HCT116 (cell line): ENCODE measurements around the gene ADAM19.

Experiments
- ATF3 ChIP-seq: IDR thresholded peaks from 2 replicates; pipeline ENCODE4 v1.6.1; 2012
- CTCF ChIP-seq, 3 experiments: fragments of 200-600 bp in 1 of 3; sonication (generic) in 1 of 3; IDR thresholded peaks in 2 of 3; conservative IDR thresholded peaks in 1 of 3; 2 replicates each; pipeline ENCODE4 v1.5.1; 2012 to 2017; ENCODE audit warnings: low read depth in 2 of 3, low read length in 2 of 3, antibody characterized with exemption in 1 of 3, borderline replicate concordance in 1 of 3, control low read depth in 1 of 3, mild to moderate bottlenecking in 1 of 3, mixed read lengths in 1 of 3, mixed run types in 1 of 3, moderate library complexity in 1 of 3; ENCODE audit not compliant: insufficient read depth in 1 of 3
- EZH2 ChIP-seq: fragments of 200-600 bp; sonication (generic); IDR thresholded peaks from 2 replicates; pipeline ENCODE4 v1.6.1; 2017; ENCODE audit warnings: antibody characterized with exemption, mixed run types
- EZH2phosphoT487 ChIP-seq: fragments of 200-600 bp; IDR thresholded peaks from 2 replicates; pipeline ENCODE4 v1.6.1; 2018; ENCODE audit warnings: antibody characterized with exemption, borderline replicate concordance
- POLR2A ChIP-seq: IDR thresholded peaks from 2 replicates; pipeline ENCODE4 v1.7.0; 2011; ENCODE audit warnings: borderline replicate concordance; ENCODE audit not compliant: insufficient read depth, insufficient read length; ENCODE audit errors: extremely low read depth
- POLR2AphosphoS5 ChIP-seq: IDR thresholded peaks from 2 replicates; pipeline ENCODE4 v1.6.1; 2011; ENCODE audit warnings: mild to moderate bottlenecking, low read depth, low read length, moderate library complexity
- REST ChIP-seq: IDR thresholded peaks from 2 replicates; pipeline ENCODE4 v1.6.1; 2012; ENCODE audit warnings: low read depth
- SP1 ChIP-seq: IDR thresholded peaks from 2 replicates; pipeline ENCODE4 v1.6.1; 2012; ENCODE audit warnings: low read depth
- TCF7L2 ChIP-seq: IDR thresholded peaks from 2 replicates; pipeline ENCODE4 v1.7.0; 2011; ENCODE audit warnings: borderline replicate concordance, inconsistent platforms; ENCODE audit not compliant: insufficient read depth, insufficient read length; ENCODE audit errors: extremely low read depth
- ZBTB33 ChIP-seq: IDR thresholded peaks from 2 replicates; pipeline ENCODE4 v1.6.1; 2011; ENCODE audit warnings: mild to moderate bottlenecking, low read length, moderate library complexity; ENCODE audit not compliant: insufficient replicate concordance; ENCODE audit errors: extremely low read depth

GRCh38 chr5:157491471-157491995 is 84.0 kb downstream of the ADAM19 start:
- TF ChIP-seq SP1: no peak
- no peak for TF ChIP-seq CTCF (IDR thresholded peaks at IDR 0.05 in 2 of 3, conservative IDR thresholded peaks at IDR 0.05 in 1 of 3; ENCODE audit: borderline replicate concordance in 1 of 3, insufficient read depth in 1 of 3, low read depth in 2 of 3, low read length in 2 of 3)
- no peak for TF ChIP-seq REST
- no peak for TF ChIP-seq ATF3
- no peak for TF ChIP-seq EZH2
- no peak for TF ChIP-seq POLR2A
- TF ChIP-seq POLR2AphosphoS5: no peak
- no peak for TF ChIP-seq EZH2phosphoT487
- no peak for TF ChIP-seq ZBTB33
- no peak for TF ChIP-seq TCF7L2
